T-helper 9 cell (primary cell): Measurements from ENCODE around the gene USP28.
"Not testable (repeated sequence)": the region's sequence is repeated elsewhere in the genome, so short reads cannot be mapped to it uniquely, and the experiment has no call there.

Experiments
- DNase-seq: peaks from one replicate; pipeline ENCODE4 v3.0.0-alpha.2; 2020
- total RNA-seq, 2 donors: gene quantifications; one replicate each; lab custom pipeline; 2026; lab: John Stamatoyannopoulos, UW

USP28 gene
- 19.1 to 34.2 reads per million in 2 donors for total RNA-seq

GRCh38 chr11:113875234-113876073 is at the start of gene USP28:
TSS of gene USP28 (minus strand) at chr11:113875572. CDS start at chr11:113875501, 71 bp downstream.
- peak; percentile 68 for DNase-seq

GRCh38 chr11:113923572-113923971 is 48.2 kb upstream of the USP28 start:
- DNase-seq, result no peak

- DNase-seq, result not testable (repeated sequence)
Measured at GRCh38 chr11:113911491-113911890, 36.1 kb upstream of the USP28 start.

- no peak for DNase-seq
Measured at GRCh38 chr11:113908098-113908497, 32.7 kb upstream of the USP28 start.

- DNase-seq, result no peak
Measured at GRCh38 chr11:113907681-113908080, 32.3 kb upstream of the USP28 start.

- DNase-seq, result no peak
Measured at GRCh38 chr11:113907152-113907551, 31.8 kb upstream of the USP28 start.

- no peak for DNase-seq
Measured at GRCh38 chr11:113906516-113906915, 31.1 kb upstream of the USP28 start.

GRCh38 chr11:113906038-113906437 is 30.7 kb upstream of the USP28 start:
- no peak for DNase-seq

- DNase-seq, result no peak
Measured at GRCh38 chr11:113904379-113905101, 29.2 kb upstream of the USP28 start, which contains the start of gene HTR3B. TSS of gene HTR3B (plus strand) at chr11:113904796. CDS start at chr11:113904934, 138 bp downstream.

GRCh38 chr11:113901141-113901540 is 25.8 kb upstream of the USP28 start:
- no peak for DNase-seq

GRCh38 chr11:113896156-113896879 is 20.9 kb upstream of the USP28 start:
- peak; percentile 8 for DNase-seq

- no peak for DNase-seq
Measured at GRCh38 chr11:113895367-113896155, 20.2 kb upstream of the USP28 start.

GRCh38 chr11:113894421-113894996 is 19.1 kb upstream of the USP28 start:
- DNase-seq, result no peak

GRCh38 chr11:113888848-113889247 is 13.5 kb upstream of the USP28 start:
- DNase-seq, result no peak

GRCh38 chr11:113885897-113886296 is 10.5 kb upstream of the USP28 start:
- no peak for DNase-seq

- DNase-seq, result no peak
Measured at GRCh38 chr11:113884361-113884836, 9.0 kb upstream of the USP28 start.

- no peak for DNase-seq
Measured at GRCh38 chr11:113881856-113882255, 6.5 kb upstream of the USP28 start.

- no peak for DNase-seq
Measured at GRCh38 chr11:113880971-113881370, 5.6 kb upstream of the USP28 start.

GRCh38 chr11:113879446-113879845 is 4.1 kb upstream of the USP28 start:
- not testable (repeated sequence) for DNase-seq

- no peak for DNase-seq
Measured at GRCh38 chr11:113877670-113878055, 2.3 kb upstream of the USP28 start.

GRCh38 chr11:113876798-113877669 is 1.7 kb upstream of the USP28 start:
- no peak for DNase-seq
